Left ventricle myocardium superior (tissue), 1 donor: ENCODE results near the gene AKIRIN1. TPM values are rescaled to one million over a fixed set of nuclear protein-coding genes. Genes with fewer than 3 reads are reported as not detected.
A peak's percentile ranks its signal among the peaks of the same experiment; 100 is the strongest.
"Not testable (repeated sequence)": the region's sequence is repeated elsewhere in the genome, so short reads cannot be mapped to it uniquely, and the experiment has no call there.

Experiments used
- ATAC-seq: fragments of 200-7000 bp; cut with Tn5 transposase; one replicate; pipeline ENCODE4 v1.9.1; 2020; ENCODE audit warnings: mild to moderate bottlenecking, moderate library complexity
- DNase-seq: peaks from one replicate; pipeline ENCODE4 v3.0.0-alpha.2; 2020
- intact Hi-C: fragments of 100-400 bp; cut with micrococcal nuclease; formaldehyde crosslinking; loops from one replicate; pipeline ENCODE4 v1.11.0; 2022
- total RNA-seq: library from RNA; stranded (reverse); fragmentation: NEBNext Ultra II Directional; extraction: Animal tissue kit (Norgen Biotek cat#: 25700); gene quantifications from one replicate; pipeline ENCODE4 v1.2.1, GENCODE V29; 2021
- donor health status: DM: no; HTN: yes; CAD: no; lungs with severe emphysema.

AKIRIN1 gene
- total RNA-seq, 1 donor from 2014 or later, result 66.4 TPM

- peak; percentile 51 for ATAC-seq
- intact Hi-C loops, result no loop called here
- peak; percentile 53 for DNase-seq
Observed at GRCh38 chr1:38991638-38992411, 749 bp downstream of the AKIRIN1 start.

GRCh38 chr1:38992412-38993111, 1.5 kb downstream of the AKIRIN1 start:
- DNase-seq (no peak), ATAC-seq (no peak)
- intact Hi-C loops, result no loop called here

DNA sequence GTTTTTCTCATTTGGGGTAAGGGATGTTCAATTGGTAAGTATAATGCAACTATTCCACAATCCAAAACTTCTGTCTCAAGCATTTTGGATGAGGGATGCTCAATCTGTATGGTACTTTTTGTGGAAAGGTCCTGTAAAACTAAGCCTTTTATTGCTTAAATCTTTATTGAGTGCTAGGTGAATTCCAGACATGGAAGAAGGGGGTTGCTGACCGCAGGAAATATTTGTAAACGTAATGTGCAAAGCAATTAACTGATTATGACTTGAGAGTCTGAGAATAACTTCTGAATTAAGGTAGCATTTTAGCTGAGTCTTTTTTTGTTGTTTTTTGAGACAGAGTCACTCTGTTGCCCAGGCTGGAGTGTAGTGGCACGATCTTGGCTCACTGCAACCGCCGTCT, 3.1 kb downstream of the AKIRIN1 start:
- intact Hi-C loops, result no loop called here
- ATAC-seq, result no peak
- no peak for DNase-seq

DNA sequence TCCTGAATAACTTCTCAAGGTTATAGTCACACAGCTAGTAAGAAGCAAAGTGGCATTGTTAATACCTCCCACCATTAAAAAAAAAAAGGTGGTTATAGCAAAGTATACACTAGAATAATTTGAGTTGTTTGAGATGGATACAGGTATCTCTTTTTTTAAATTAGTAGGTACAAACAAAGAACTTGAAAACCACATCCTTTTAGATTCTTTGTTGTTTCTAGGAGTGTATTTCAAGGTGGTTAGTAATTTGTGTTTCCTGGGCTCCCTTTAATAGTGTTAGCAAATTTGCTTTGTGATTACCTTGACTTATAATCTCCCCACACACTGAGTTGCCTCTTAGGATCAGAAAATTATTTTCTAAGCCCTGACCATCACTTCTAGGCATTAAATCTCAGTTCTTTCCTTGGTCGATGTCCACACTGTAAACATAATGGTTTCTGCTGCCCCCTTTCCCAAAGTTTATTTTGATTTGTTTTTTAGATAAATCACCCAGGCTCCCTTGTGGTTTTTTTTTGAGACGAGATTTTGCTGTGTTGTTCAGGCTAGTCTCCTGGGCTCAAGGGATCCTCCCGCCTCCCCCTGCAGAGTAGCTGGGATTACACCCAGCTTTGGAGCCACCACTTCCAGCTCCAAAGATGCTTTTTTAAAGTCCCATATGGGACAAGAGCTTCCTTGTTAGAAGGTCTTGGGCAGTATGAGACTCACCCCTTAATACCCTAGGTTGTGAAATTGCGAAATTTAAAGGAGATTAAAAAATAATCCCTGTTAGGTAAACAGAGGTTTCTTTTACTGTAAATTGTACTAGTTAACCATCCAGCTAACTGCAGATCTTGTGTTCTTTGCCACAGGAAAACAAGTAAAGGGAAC, 6.2 kb downstream of the AKIRIN1 start:
- DNase-seq (no peak), ATAC-seq (peak; percentile 37)
- intact Hi-C loops, result no loop called here

GRCh38 chr1:38997901-38998190, 6.8 kb downstream of the AKIRIN1 start:
- intact Hi-C loops, result no loop called here
- ATAC-seq, result no peak
- DNase-seq, result no peak

DNA sequence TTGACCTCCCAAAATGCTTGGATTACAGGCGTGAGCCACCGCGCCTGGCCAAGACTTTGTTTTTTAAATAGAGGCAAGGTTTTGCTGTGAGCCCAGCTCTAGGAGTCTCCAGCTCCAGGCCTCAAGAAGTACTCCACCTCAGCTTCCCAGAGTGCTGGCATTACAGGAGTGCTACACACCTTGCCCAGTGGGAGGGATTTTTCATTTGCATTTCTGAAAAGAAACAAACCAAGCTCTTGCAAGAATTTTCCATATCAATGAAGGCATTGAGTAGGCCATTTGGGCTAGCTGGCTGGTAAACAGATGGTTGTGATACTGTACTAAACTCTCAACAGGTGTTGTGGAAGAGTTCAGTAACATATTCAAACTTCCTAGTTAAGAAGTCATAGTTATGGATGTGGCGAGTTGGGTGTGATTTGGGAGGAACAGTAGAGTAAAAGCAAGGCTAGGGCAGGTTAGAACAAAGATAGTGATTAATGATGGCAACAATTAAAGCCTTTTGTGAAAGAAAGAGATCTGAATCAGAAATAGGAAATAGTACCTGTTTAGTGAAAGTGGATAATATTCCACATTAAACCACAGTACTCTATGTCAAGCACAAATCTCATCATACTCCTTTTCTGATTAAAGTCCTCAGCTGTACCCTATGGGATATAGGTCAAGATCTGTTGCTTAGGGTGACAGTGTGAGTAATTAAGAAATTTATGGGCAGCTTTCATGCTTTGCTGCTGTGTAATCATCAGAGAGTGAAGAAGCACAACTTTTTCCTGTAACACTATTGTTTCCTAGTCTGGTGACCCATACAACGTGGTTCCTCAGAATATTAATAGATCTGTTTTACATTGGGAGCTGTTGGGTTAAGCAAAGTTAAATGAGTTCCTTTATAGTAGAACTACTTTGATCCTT, 10.7 kb downstream of the AKIRIN1 start:
- ATAC-seq, result no peak
- no peak for DNase-seq
- intact Hi-C loops, result no loop called here

- intact Hi-C loops, result no loop called here
- DNase-seq (no peak), ATAC-seq (peak; percentile 70)
Observed at GRCh38 chr1:39003281-39003680, 12.2 kb downstream of the AKIRIN1 start.

DNA sequence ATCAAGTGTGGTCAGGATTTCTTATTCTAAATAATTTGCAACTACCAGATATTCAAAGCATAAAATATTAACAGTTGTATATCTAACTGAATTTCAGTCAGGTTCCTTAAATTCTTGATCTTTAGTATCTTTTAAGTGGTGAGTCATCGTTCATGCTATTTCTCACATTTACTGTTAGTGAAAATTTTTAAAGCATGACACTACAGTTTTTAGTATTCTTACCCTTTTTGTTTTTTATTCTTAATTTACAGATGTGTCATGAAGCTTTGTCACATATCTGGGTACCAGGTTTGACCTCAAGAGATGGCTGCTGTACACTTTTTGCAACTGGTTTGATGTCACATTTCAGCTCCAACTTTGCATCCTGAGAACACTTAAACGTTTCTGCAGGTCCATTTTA, 12.7 kb downstream of the AKIRIN1 start:
- ATAC-seq (no peak), DNase-seq (no peak)
- intact Hi-C loops, result no loop called here

DNA sequence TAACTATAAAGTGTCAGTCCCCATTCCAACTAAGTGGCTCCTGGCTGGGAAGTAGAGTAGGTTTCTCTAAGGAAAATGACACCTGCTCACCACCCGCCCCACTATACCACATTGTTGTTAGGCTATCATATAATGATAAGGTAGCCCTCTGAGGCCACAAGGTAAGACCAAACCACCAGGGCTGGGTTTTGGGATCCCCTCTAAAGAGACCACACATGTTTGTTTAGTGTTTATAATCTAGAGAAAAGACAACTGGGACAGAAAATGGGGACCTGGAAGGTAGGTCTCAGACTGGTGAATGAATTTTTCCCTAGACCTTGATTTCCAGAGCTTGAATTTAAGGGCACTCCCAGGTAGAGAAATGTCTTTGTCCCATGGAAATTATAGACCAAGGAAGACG, 15.2 kb downstream of the AKIRIN1 start:
- intact Hi-C loops, result no loop called here
- DNase-seq (no peak), ATAC-seq (no peak)

- ATAC-seq, result no peak
- intact Hi-C loops, result no loop called here
- DNase-seq, result no peak
Observed at GRCh38 chr1:39006726-39007645, 15.9 kb downstream of the AKIRIN1 start.

DNA sequence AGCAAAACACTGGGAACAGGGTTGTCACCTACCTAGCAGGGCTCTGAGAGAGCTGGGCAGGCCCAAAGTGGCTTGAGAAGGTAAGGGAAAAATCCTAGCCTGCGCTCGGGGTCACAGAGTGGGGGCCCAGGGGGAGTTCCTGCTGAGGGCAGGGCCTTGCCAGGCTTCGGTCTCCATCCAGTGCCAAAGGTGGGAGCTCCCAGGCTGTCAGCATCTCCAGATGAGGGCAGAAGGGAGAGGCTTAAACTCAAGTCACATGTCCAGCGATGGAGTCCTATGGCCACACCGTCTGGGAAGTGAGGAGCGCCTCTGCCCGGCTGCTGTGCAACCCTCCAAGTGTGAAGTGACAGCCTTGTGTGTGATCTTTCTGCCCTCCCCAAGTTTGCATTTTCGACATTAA, 23.9 kb downstream of the AKIRIN1 start:
- ATAC-seq, DNase-seq, intact Hi-C loops: not testable (repeated sequence)

GRCh38 chr1:39016604-39017171, 25.6 kb downstream of the AKIRIN1 start:
- ATAC-seq (no peak), DNase-seq (no peak)
- intact Hi-C loops, result no loop called here

- ATAC-seq, result no peak
- no peak for DNase-seq
- intact Hi-C loops, result no loop called here
Observed at GRCh38 chr1:39017266-39017665, 26.2 kb downstream of the AKIRIN1 start.

GRCh38 chr1:39020494-39020893, 29.4 kb downstream of the AKIRIN1 start:
- DNase-seq, intact Hi-C loops, ATAC-seq: not testable (repeated sequence)

GRCh38 chr1:39021426-39021825, 30.4 kb downstream of the AKIRIN1 start:
- ATAC-seq, result no peak
- DNase-seq, result no peak
- intact Hi-C loops, result no loop called here

DNA sequence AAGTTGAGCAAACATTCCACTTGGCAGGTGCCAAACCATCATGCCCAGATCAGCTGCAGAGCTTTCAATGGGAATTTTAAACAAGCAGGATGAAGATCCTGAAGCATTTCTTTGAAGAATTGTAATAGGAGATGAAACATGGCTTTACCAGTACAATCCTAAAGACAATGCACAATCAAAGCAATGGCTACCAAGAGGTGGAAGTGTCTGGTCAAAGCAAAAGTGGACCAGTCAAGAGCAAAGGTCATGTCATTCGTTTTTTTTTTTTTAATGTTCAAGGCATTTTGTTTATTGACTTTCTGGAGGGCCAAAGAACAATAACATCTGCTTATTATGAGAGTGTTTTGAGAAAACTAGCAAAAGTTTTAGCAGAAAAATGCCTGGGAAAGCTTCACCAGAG, 32.1 kb downstream of the AKIRIN1 start:
- intact Hi-C loops, result no loop called here
- ATAC-seq, result no peak
- no peak for DNase-seq

GRCh38 chr1:39026051-39026865, 35.2 kb downstream of the AKIRIN1 start, which contains the start of gene NDUFS5:
NDUFS5 (plus strand) TSS chr1:39026350; CDS start chr1:39028725, 2,375 bp downstream.
- ATAC-seq (peak; percentile 95), DNase-seq (peak; percentile 93)
- intact Hi-C loops, result no loop called here
